GM12892 (cell line): ENCODE data around the gene RIPK4. TPM values are rescaled to one million over a fixed set of nuclear protein-coding genes. Genes with fewer than 3 reads are reported as not detected.

Experiments
- DNase-seq: peaks from one replicate; pipeline ENCODE4 v3.0.0; 2011; ENCODE audit not compliant: insufficient read length
- FAIRE-seq: peaks from 2 replicates; lab custom pipeline; 2011; peaks lifted over from hg19 to GRCh38; lab: Jason Lieb, UNC
- POLR2A ChIP-seq: IDR thresholded peaks from 2 replicates; pipeline ENCODE4 v1.6.1; 2011; ENCODE audit warnings: low read depth, low read length, control low read depth
- POLR2AphosphoS5 ChIP-seq: IDR thresholded peaks from 2 replicates; pipeline ENCODE4 v1.6.1; 2011; ENCODE audit warnings: low read depth, low read length, control low read depth
- TAF1 ChIP-seq: IDR thresholded peaks from 2 replicates; pipeline ENCODE4 v1.6.1; 2011; ENCODE audit warnings: low read depth, mild to moderate bottlenecking, control low read depth, low read length, borderline replicate concordance
- polyA plus RNA-seq: library from polyadenylated mRNA; unstranded; fragments of >200 nt; gene quantifications from one replicate; pipeline ENCODE4 v1.2.1, GENCODE V29; 2012; ENCODE audit warnings: missing spikeins, inconsistent platforms; ENCODE audit not compliant: missing spikeins

Gene RIPK4
- polyA plus RNA-seq: not detected

GRCh38 chr21:41766883-41767605 lies at the start of gene RIPK4:
Gene RIPK4 (minus strand): TSS chr21:41767052. CDS start chr21:41767041, 11 bp downstream.
- DNase-seq (no peak), FAIRE-seq (no peak)
- TF ChIP-seq POLR2A (no peak), TAF1 (no peak), POLR2AphosphoS5 (no peak)

- TF ChIP-seq TAF1: no peak
- no peak for TF ChIP-seq POLR2A
- TF ChIP-seq POLR2AphosphoS5: no peak
- no peak for DNase-seq
- FAIRE-seq: no peak
Measured at GRCh38 chr21:41815652-41816582, 49.1 kb upstream of the RIPK4 start.

- TF ChIP-seq TAF1: no peak
- TF ChIP-seq POLR2A: no peak
- no peak for TF ChIP-seq POLR2AphosphoS5
- FAIRE-seq (no peak), DNase-seq (no peak)
Measured at GRCh38 chr21:41813226-41813625, 46.4 kb upstream of the RIPK4 start.

GRCh38 chr21:41812679-41813078 lies 45.8 kb upstream of the RIPK4 start:
- no peak for DNase-seq
- TF ChIP-seq POLR2A (no peak), TAF1 (no peak), POLR2AphosphoS5 (no peak)
- FAIRE-seq: no peak

- TF ChIP-seq TAF1: no peak
- DNase-seq: no peak
- FAIRE-seq: no peak
Measured at GRCh38 chr21:41810597-41810932, 43.7 kb upstream of the RIPK4 start.

- DNase-seq: no peak
- TF ChIP-seq TAF1: no peak
- no peak for TF ChIP-seq POLR2AphosphoS5
- no peak for TF ChIP-seq POLR2A
- no peak for FAIRE-seq
Measured at GRCh38 chr21:41809891-41810596, 43.2 kb upstream of the RIPK4 start.

GRCh38 chr21:41808846-41809245 lies 42.0 kb upstream of the RIPK4 start:
- DNase-seq (no peak), FAIRE-seq (no peak)
- TF ChIP-seq POLR2A (no peak), POLR2AphosphoS5 (no peak), TAF1 (no peak)

GRCh38 chr21:41808094-41808493 lies 41.2 kb upstream of the RIPK4 start:
- DNase-seq (no peak), FAIRE-seq (no peak)
- TF ChIP-seq POLR2A: no peak
- no peak for TF ChIP-seq POLR2AphosphoS5
- no peak for TF ChIP-seq TAF1

- DNase-seq (no peak), FAIRE-seq (no peak)
- TF ChIP-seq POLR2A: no peak
- no peak for TF ChIP-seq POLR2AphosphoS5
- TF ChIP-seq TAF1: no peak
Measured at GRCh38 chr21:41806773-41807172, 39.9 kb upstream of the RIPK4 start.

GRCh38 chr21:41805643-41806042 lies 38.8 kb upstream of the RIPK4 start:
- no peak for FAIRE-seq
- TF ChIP-seq TAF1 (no peak), POLR2AphosphoS5 (no peak), POLR2A (no peak)
- no peak for DNase-seq

GRCh38 chr21:41805038-41805437 lies 38.2 kb upstream of the RIPK4 start:
- FAIRE-seq (no peak), DNase-seq (no peak)
- no peak for TF ChIP-seq POLR2AphosphoS5
- TF ChIP-seq TAF1: no peak
- no peak for TF ChIP-seq POLR2A
